Transverse colon (tissue), 4 donors: ENCODE measurements around the gene C1orf159.

Source experiments
- CTCF ChIP-seq, 5 experiments: fragments of 200-600 bp in 3 of 5; fragments of 450-650 bp in 2 of 5; sonication (generic) in 3 of 5; IDR thresholded peaks; 1 replicate in 2 of 5; 2 replicates in 3 of 5; pipeline ENCODE4 v1.5.1; 2016 to 2017; ENCODE audit warnings: antibody characterized with exemption in 5 of 5, inconsistent platforms in 3 of 5, mild to moderate bottlenecking in 2 of 5, moderate library complexity in 1 of 5
- POLR2AphosphoS5 ChIP-seq, 3 donors: sonication (generic); formaldehyde crosslinking; IDR thresholded peaks; one replicate each; pipeline ENCODE4 v1.6.1; 2016; ENCODE audit warnings: antibody characterized with exemption in 3 of 3

- TF ChIP-seq CTCF (IDR thresholded peaks at IDR 0.05), result no peak
- no peak for TF ChIP-seq POLR2AphosphoS5 (IDR thresholded peaks at IDR 0.05)
Observed at GRCh38 chr1:1058088-1058905, 57.6 kb downstream of the C1orf159 start.
